Erythroblast (primary cell): Measurements from ENCODE around the gene GABBR2.

Experiments used
- GATA1 ChIP-seq: IDR thresholded peaks from 2 replicates; pipeline ENCODE4 v1.6.1; 2011; ENCODE audit warnings: low read depth, mild to moderate bottlenecking, control low read depth, low read length, moderate library complexity
- POLR2A ChIP-seq: IDR thresholded peaks from 2 replicates; pipeline ENCODE4 v1.6.1; 2011; ENCODE audit warnings: mild to moderate bottlenecking, low read length

- TF ChIP-seq POLR2A, result no peak
- no peak for TF ChIP-seq GATA1
These were observed 357.4 kb downstream of the GABBR2 start for GRCh38 chr9:98351370-98351769.
